Tibial nerve (tissue), 4 donors: Measurements from ENCODE around the gene MSI2.

Experiments
- EP300 ChIP-seq, 2 donors: sonication (generic); formaldehyde crosslinking; IDR thresholded peaks; one replicate each; pipeline ENCODE4 v1.6.1; 2017; ENCODE audit warnings: antibody characterized with exemption in 2 of 2, mild to moderate bottlenecking in 1 of 2
- POLR2A ChIP-seq, 2 donors: fragments of 450-650 bp; IDR thresholded peaks; one replicate each; pipeline ENCODE4 v1.6.1; 2017; ENCODE audit warnings: antibody characterized with exemption in 2 of 2, mild to moderate bottlenecking in 2 of 2, moderate library complexity in 2 of 2
- TF ChIP-seq, protein P1 (sequence below), 5 experiments: fragments of 200-600 bp in 3 of 5; fragments of 450-650 bp in 2 of 5; sonication (generic) in 3 of 5; IDR thresholded peaks; one replicate each; pipeline ENCODE4 v1.5.1; 2016 to 2019; ENCODE audit warnings: antibody characterized with exemption in 5 of 5, mild to moderate bottlenecking in 3 of 5, moderate library complexity in 2 of 5

DNA sequence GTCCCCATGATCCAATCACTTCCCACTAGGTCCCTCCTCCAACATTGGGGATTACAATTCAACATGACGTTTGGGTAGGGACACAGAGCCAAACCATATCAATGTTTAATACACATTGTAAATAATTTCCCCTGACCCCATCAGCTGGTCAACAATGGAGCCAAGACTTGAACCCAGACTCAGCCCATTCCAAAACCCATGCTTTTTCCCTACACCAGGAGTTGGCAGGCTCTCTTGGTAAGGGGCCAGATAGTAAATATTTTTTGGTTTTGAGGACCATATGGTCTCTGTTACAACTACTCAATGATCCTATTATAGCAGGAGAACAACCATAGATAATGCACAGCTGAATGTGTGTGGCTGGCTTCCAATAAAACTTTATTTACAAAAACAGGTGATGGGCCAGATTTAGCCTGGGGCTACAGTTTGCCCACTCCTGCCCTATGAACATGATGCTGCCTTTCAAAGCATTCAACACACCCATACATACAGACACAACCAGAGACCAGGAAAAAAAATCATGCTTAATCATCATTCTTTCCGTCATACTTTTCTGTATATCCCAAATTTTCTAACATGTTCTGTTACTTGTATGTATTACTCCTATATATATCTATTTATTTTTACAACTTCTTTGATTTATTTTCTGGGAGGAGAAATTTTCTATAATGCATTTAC, 22.1 kb upstream of the MSI2 start:
- TF ChIP-seq, protein P1, sequence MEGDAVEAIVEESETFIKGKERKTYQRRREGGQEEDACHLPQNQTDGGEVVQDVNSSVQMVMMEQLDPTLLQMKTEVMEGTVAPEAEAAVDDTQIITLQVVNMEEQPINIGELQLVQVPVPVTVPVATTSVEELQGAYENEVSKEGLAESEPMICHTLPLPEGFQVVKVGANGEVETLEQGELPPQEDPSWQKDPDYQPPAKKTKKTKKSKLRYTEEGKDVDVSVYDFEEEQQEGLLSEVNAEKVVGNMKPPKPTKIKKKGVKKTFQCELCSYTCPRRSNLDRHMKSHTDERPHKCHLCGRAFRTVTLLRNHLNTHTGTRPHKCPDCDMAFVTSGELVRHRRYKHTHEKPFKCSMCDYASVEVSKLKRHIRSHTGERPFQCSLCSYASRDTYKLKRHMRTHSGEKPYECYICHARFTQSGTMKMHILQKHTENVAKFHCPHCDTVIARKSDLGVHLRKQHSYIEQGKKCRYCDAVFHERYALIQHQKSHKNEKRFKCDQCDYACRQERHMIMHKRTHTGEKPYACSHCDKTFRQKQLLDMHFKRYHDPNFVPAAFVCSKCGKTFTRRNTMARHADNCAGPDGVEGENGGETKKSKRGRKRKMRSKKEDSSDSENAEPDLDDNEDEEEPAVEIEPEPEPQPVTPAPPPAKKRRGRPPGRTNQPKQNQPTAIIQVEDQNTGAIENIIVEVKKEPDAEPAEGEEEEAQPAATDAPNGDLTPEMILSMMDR (IDR thresholded peaks at IDR 0.05), result no peak
- TF ChIP-seq EP300 (IDR thresholded peaks at IDR 0.05) (no peak), POLR2A (IDR thresholded peaks at IDR 0.05) (no peak)
